ENCODE data around the gene PSME1.

The PSME1 gene

DNA sequence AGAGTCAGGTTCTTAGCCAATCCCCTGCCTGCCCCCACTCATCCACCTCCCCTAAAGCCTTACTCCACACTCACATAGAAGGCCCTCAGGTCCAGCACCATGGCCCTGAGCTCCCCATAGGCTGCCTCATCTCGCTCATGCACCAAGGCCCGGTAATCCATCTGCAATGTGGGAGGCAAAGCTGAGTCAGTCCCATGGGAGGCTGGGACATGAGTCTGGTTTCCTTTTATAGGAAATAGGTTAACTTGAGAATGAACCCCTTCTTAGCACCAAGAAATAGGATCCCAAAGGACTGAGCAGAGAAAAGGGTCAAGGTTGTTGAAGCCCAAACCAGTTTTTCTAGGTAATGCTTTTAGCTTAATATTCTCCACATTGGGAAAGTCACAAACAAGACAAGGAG is 7.5 kb downstream of the PSME1 start:
- no peak for DNase-seq (ENCODE audit: low read depth, low spot score)
- H3K4me3 ChIP-seq (ENCODE audit: low read length) = no peak overlapping the region

GRCh38 chr14:24144451-24144850 is 8.5 kb downstream of the PSME1 start:
- H3K4me3 ChIP-seq (ENCODE audit: low read length) = no peak overlapping the region
- no peak for DNase-seq (ENCODE audit: low read depth, low spot score)

DNA sequence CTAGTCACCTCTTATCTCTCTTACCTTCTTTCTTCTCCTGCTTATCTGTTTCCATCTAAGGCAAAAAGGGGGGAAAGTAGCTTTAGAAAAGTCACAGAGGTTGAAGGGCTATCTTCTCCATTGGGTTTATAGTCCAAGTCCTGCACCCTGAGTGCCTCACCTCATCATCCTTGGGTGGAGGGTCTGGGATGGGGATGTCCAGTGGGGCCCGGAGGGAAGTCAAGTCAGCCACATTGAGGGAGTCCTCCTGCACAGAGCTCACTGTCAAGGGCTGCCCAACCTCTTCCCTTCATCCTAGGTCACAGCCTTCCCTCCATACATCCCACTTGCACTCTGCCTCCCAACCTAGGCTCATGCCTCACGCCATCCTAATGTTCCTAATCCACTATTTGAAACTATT is 9.2 kb downstream of the PSME1 start:
- no peak for DNase-seq (ENCODE audit: low read depth, low spot score)
- H3K4me3 ChIP-seq (ENCODE audit: low read length) = peak overlapping the region; percentile 97

DNA sequence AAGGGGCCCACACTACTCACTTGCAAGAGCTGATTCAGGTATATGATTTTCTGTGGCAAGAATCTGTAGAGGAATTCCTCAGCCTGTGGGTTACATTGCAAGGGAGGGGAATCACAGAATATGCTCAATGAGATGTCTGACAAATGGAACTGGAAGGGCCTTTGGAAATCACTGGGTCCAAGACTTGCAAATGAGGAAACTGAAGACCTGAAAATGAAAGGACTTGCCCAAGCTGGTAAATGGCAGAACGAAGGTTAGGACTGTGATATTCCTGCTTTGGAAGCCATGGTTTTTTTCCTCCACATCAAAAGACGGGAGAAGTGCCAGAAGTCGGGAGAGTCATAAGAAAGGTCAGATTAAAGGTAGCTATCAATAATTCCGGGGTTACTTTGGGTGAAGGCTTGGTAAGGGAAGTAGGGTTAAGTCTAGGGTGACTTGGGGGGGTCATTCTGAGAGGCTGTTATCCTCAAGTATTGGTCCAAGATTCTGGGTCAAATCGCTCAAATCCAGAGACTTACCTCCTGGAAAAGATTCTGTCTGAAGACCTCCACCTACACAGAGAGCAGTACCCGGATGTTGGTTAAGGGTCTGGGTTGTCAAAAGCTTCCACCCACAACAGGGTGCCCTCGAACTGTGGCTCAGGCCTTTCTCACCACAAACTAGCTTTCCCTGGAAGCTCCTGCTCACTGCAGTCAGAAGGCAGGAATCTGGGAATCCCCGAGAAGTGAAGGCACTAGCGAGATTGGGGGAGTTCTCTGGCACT is 9.9 kb downstream of the PSME1 start:
- DNase-seq (ENCODE audit: low read depth, low spot score) = no peak
- peak overlapping the region; percentile 97 for H3K4me3 ChIP-seq (ENCODE audit: low read length)

DNA sequence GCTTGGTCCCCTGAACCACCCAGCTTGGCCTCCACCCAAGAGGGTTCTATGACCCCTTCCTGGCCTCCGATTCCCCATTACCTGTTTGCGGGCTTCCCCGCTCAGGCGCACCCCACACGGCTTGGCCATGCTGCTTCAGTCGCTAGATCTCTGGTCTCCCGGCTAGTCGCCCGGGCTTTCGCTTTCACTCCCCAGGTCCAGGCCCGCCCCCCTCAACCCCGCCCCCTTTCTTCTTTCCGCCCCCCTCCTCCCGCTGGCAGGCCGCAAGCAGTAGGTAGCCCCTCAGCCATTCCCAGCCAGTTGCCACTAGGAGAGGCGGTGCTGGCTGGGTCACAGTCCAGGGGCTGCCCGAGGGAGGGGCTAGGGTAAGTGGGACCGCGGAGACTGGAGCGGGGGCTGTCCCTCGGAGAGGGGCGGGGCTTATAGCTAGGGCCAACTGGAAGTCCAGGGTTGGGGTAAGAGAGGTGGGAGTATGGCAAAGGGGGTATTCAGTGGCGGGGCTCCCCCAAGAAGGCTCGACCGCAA is 10.5 kb downstream of the PSME1 start, which contains the start of gene PSME2:
TSS of gene PSME2 (minus strand) at position 158 of the 525 bp plus-strand sequence. CDS start at position 129, 29 bp downstream.
- DNase-seq (ENCODE audit: low read depth, low spot score) = peak; percentile 87
- H3K4me3 ChIP-seq (ENCODE audit: low read length) = peak within 1 kb of the TSS; percentile 97

DNA sequence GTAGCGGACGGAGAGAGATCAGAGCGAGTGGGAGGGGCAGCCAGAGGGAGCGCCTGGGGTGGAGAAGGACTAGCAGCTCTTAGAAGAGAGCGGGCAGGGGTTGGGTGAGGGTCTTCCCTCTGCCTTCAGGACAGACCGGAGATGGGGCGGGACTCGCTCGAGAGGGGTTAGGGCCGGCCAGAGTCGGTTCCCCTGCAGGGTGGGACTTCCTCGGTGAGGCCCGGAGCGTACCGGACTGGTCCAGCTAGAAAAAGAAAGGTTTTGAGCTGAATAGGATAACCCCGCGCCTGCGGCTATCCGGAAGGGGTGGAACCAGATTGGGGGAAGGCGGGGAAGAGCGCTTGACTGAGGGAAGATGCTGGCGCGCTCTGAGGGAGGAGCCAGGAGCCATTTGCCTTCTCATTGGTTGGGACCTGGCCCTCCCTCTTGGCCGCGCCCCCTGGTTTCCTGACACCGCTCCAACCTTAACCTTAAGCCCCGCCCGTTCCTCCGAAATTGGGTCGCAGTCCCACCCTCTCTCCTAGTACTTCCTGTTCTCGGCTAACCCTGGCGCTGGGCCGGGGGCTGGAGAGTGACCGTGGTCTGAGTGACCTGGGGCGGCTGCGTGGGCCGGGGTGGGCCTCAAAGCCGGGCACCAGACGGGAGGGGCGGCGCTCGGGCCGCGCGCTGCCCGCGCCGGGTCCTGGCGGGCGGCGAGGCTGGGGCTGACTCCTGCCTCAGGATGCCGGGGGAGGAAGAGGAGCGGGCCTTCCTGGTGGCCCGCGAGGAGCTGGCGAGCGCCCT is 11.2 kb downstream of the PSME1 start, which contains the start of gene RNF31:
TSS of gene RNF31 (plus strand) at position 521 of the 783 bp plus-strand sequence. CDS start at position 722, 201 bp downstream.
- DNase-seq (ENCODE audit: low read depth, low spot score) = peak; percentile 98
- H3K4me3 ChIP-seq (ENCODE audit: low read length) = peak within 1 kb of the TSS; percentile 97

DNA sequence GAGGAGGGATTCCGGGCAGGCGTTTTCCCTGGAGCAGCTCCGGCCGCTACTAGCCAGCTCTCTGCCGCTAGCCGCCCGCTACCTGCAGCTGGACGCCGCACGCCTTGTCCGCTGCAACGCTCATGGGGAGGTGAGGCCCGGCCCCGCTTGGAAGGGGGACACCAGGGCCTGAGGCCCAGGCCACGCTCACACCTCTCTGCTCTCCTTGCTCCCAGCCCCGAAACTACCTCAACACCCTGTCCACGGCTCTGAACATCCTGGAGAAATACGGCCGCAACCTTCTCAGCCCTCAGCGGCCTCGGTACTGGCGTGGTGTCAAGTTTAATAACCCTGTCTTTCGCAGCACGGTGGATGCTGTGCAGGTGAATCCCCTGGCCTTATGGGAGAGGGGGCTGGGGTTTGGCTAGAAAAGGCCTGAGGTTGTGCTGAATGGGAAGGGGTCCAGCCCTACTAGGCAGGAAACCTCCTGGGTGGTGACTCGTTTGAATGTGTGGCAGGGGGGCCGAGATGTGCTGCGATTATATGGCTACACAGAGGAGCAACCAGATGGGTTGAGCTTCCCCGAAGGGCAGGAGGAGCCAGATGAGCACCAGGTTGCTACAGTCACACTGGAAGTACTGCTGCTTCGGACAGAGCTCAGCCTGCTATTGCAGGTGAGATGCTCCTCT is 11.9 kb downstream of the PSME1 start:
- H3K4me3 ChIP-seq (ENCODE audit: low read length) = peak overlapping the region; percentile 97
- DNase-seq (ENCODE audit: low read depth, low spot score) = no peak

DNA sequence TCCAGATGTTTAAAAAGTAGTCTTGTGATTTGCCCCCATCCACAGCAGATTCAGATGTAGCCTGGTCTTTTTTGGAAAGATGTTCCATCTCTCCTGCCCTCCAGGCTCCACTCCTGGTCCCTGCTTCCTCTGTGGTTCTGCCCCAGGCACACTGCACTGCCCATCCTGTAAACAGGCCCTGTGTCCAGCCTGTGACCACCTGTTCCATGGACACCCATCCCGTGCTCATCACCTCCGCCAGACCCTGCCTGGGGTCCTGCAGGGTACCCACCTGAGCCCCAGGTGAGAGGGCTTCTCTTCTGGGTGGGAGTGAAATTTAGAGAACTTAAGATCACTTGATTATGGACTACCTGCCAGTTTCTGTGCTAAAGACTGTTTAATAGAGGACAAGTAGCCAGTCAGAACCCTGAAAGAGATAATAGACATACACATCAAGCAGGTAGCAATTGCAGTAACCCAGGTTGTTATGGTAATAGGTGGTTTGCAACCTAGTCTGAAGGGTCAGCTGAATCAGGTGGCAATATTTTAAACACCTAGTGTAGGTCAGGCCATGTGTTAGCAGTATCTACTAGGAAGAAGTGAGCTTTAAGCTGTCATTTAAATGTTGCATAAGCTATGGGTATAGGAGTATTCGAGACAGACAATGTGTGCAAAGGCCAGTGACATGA is 13.4 kb downstream of the PSME1 start:
- no peak for DNase-seq (ENCODE audit: low read depth, low spot score)
- H3K4me3 ChIP-seq (ENCODE audit: low read length) = no peak overlapping the region

DNA sequence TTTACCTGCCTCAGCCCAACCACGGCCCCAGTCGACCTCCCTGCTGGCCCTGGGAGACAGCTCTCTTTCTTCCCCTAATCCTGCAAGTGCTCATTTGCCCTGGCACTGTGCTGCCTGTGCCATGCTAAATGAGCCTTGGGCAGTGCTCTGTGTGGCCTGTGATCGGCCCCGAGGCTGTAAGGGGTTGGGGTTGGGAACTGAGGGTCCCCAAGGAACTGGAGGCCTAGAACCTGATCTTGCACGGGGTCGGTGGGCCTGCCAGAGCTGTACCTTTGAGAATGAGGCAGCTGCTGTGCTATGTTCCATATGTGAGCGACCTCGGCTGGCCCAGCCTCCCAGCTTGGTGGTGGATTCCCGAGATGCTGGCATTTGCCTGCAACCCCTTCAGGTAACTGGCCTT is 14.1 kb downstream of the PSME1 start:
- H3K4me3 ChIP-seq (ENCODE audit: low read length) = no peak overlapping the region
- DNase-seq (ENCODE audit: low read depth, low spot score) = no peak

GRCh38 chr14:24150567-24150966 is 14.6 kb downstream of the PSME1 start:
- no peak overlapping the region for H3K4me3 ChIP-seq (ENCODE audit: low read length)
- no peak for DNase-seq (ENCODE audit: low read depth, low spot score)

DNA sequence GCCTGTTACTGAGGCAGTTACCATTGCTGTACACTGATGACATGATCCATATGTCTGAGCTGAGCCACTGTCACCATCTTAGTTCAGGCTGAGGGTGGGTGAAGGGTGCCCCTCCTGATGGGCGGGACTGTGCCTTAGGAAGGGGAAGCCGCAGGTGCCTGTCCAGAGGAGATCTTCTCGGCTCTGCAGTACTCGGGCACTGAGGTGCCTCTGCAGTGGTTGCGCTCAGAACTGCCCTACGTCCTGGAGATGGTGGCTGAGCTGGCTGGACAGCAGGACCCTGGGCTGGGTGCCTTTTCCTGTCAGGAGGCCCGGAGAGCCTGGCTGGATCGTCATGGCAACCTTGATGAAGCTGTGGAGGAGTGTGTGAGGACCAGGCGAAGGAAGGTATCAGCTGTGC is 15.0 kb downstream of the PSME1 start:
- DNase-seq (ENCODE audit: low read depth, low spot score) = no peak

GRCh38 chr14:24151404-24152080 is 15.5 kb downstream of the PSME1 start:
- no peak overlapping the region for H3K4me3 ChIP-seq (ENCODE audit: low read length)
- no peak for DNase-seq (ENCODE audit: low read depth, low spot score)

More for the DNA sequence above, 15.0 kb downstream of the PSME1 start:
- no peak overlapping the region for H3K4me3 ChIP-seq (ENCODE audit: low read length)

- H3K4me3 ChIP-seq (ENCODE audit: low read length) = no peak overlapping the region
- no peak for DNase-seq (ENCODE audit: low read depth, low spot score)
These were observed 19.1 kb downstream of the PSME1 start for GRCh38 chr14:24155100-24155499.

DNA sequence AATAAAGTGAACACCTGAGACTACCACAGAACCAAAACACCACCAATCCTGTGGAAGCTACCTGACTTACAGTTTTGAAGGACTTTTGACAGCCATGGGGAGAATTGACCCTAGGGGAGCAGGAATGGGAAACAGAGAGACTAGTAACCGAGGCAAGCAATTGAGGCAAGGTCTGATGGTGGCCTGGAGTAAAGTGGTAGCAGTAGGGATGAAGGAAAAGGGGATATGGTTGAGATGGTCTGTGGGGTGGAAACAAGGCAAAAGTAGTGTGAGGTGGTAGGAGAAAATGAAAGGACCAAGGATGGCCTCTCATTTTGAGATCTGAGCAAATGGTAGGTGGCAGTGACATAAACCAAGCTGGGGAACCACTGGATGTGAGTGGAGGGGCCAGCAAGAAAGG is 20.8 kb downstream of the PSME1 start:
- DNase-seq (ENCODE audit: low read depth, low spot score) = no peak
- H3K4me3 ChIP-seq (ENCODE audit: low read length) = no peak overlapping the region

DNA sequence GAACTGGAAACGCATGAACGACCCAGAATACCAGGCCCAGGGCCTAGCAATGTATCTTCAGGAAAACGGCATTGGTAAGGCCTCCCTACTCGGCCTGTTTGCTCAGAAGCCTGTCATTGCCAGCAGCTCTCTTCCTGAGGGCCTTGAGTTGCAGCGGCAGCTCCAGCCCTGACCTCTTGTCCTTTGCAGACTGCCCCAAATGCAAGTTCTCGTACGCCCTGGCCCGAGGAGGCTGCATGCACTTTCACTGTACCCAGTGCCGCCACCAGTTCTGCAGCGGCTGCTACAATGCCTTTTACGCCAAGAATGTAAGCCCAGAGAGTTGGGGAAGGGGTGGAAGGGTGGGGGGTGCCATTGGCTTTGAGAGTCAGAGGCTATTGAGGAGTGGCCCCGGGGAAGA is 21.3 kb downstream of the PSME1 start:
- no peak overlapping the region for H3K4me3 ChIP-seq (ENCODE audit: low read length)
- DNase-seq (ENCODE audit: low read depth, low spot score) = no peak

DNA sequence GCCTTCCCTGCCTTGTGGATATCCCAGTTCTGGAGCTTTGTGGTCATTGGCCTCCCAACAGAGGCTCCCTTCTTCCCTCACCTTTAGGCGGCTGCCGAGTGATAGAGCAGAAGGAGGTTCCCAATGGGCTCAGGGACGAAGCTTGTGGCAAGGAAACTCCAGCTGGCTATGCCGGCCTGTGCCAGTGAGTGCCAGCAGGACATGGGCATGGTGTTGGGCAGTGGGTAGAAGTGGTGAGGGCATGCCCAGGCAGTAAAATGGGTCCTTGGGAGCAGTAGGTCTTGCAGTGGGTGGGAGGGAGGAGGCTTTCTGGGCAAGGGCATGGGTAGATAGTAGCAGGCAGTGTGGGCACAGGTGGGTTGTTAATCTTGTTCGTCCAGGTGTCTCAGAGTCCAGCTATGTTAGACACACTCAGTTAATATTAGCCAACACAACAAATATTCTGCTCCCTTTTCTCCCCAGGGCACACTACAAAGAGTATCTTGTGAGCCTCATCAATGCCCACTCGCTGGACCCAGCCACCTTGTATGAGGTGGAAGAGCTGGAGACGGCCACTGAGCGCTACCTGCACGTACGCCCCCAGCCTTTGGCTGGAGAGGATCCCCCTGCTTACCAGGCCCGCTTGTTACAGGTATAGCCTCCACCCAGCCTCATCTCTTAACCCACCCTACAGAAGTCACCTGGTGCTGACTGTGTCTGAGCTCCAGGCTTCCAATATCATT is 23.9 kb downstream of the PSME1 start:
- no peak overlapping the region for H3K4me3 ChIP-seq (ENCODE audit: low read length)
- DNase-seq (ENCODE audit: low read depth, low spot score) = no peak

GRCh38 chr14:24160499-24160849 is 24.5 kb downstream of the PSME1 start:
- no peak for DNase-seq (ENCODE audit: low read depth, low spot score)

More at GRCh38 chr14:24160499-24160849, 24.5 kb downstream of the PSME1 start:
- H3K4me3 ChIP-seq (ENCODE audit: low read length) = no peak overlapping the region

Data from Jurkat, Clone E6-1 (cell line).